ENCODE data around the gene GALNTL6.

The GALNTL6 gene

DNA sequence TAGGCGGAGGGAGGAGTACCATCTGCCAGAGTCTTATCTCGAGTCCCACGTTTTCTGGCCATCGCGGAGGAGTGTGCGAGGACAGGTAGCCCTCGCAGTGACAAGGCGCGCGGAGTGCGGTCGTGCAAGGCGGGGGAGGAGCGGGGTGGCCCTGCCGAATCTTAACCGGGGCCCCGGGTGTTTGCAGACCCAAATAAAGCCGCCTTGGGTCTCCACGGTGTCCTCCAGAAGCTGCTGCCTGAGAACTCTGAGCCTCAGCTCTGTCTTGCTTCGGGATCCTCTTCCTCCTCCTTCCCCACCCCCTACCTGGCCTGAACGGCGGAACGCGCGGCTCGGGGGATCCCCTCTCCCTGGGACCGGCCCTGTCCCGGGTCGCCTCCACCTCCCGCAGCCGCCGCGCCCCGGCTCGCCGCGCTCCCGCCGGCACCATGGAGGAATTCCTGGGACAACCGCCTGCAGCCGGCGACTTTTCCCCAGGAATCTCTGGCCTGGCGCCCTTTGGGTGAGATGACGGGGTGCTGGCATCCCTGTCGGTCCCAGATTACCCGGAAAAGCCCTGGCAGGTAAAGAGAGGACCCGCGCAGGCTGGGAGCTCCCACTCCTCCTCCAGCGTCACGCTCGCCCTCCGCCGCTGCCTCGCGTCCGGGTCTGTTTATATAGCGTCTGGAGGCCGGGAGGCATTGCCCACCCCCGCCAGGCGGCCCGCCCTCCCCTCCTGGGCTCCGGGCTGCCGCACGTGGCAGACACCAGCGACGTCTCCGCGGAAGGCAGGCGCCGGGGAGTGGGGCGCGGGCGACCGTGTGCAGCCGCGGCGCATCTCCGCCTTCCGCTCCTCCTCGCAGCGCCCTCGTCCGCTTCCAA, at the start of gene GALNTL6:
GALNTL6 (plus strand) TSS at position 740 of the 861 bp plus-strand sequence.
- no peak for DNase-seq

DNA sequence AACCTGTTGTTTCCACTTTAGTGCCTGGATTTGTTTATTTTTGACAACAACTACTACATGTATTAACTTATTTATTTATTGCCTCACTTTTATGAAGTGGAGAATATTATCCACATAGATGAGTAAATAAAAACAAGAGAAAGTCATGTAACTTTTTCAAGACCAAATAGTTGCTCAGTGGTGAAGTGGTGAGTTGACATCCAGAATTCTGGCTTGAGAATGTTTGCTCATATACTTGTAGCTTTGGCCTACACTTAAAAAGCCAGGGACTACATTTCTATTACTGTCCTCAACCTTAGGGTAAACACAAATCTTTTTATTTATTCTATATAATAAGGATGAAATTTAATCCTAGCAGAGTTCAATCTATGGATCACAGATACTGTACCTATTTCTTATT, 47.7 kb upstream of the GALNTL6 start:
- no peak for DNase-seq

DNA sequence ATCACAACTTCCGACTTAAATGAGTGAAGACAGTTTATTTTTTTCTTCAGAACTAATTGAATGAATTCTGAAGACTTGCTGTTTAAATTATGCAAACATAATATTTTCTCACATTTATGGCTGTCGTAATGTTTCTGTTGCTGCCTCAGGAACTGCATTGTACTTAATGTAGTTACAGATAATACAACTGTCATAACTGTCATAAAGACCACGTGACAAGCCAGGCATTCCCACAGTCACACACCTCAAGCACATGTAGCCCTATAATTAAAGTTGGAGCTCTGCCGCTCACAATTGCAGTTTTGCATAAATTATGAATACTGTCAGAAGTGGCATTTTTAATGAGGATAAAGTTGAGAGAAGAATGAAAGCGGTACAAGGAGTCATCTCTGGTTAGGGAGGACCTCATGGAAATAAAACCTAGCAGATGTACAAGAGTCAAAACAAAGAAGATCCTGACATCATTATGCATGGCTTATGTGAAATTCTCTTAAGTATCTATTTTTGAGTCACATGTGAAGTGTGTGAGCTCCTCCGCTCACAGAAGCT, 38.5 kb upstream of the GALNTL6 start:
- no peak for DNase-seq

DNA sequence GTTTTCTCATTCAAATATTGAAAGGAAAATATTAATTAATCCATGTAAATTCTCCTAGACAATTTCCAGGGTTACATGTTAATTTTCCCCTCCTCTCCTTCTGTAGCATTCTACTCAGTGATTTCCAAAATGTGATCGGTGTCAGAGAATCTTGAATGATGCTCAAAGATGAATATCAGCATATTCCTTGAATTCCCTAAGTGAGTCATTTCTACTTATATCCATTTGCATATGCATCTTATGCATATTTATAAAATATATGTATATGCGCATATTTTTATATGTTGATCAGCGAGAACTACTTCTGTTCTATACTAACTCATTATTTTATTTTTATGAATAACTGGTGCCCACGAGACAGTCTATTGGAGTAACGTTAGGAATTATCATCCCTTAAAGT, 33.9 kb upstream of the GALNTL6 start:
- DNase-seq, result no peak

DNA sequence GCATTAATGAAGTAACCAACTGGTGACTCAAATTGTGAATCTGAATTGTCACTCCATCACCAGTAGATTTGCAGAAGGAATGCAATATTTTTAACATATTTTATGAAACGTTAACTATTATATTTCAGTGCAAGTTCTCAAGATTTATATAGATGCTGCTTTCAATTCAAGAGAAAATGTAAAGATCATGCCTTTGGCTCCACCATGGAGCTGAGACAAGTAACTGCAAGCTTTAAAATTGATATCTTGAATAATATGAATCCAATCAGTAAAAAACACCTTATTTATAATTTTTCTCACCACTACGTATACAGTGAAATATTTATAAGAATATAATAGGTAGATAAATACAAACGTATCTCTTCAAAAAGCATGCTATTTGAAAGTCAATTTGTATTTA, 27.8 kb upstream of the GALNTL6 start:
- DNase-seq, result no peak

DNA sequence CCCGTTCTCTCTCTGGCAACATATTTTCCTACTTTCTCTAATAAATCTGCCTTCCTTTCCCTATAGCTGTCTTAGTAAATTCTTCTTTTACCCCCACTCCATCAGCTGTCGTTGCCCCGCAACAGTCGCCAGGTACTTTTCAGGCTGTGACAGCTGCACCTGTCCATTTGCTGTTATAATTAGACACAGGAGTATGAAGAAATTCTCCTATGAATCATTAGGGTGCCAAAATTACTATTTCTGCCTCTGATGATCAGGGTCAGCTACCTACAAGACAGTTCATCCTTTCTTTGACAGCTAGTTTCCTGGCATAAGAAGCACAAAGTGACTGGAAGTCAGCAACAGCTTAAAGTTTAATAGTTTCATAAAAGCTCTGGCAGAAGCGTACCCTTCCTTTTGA, 19.5 kb upstream of the GALNTL6 start:
- DNase-seq, result no peak

DNA sequence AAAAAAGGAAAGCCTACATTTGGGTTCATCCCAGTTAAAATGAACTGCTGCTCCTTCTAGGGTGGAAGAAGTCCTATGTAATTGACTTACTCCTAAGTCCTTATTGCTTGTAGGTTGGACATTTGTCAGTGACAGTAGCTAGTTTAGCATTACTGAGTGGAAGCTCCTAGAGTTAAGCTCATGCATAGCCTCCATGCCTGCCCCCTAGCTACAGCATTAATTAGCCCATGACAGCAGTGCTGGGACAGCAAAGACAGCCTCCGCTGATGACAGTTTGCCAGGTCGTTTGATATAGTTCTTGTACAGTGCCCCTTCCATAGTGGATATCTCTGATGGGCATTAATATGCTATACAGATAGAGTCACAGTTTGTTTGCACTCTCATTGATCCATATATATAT, 18.7 kb upstream of the GALNTL6 start:
- DNase-seq, result no peak

DNA sequence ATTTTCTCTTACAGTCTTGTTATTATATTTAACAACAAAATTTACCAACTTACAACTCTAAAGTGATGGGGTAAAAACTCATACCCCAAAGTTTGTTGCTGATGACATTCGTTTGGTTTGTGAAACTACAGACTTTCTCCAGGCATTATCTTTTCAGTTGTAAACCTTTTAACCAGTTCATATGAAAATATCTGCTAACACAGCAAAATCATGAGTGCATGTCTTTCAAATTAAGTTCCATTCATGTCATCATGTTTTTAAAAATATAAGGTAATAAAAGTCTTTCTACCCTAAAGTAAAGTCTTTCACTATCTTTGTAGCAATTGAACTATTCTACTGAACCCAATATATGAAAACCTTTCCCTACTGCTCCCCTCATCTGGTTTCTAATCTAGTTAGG, 3.4 kb upstream of the GALNTL6 start:
- no peak for DNase-seq

DNA sequence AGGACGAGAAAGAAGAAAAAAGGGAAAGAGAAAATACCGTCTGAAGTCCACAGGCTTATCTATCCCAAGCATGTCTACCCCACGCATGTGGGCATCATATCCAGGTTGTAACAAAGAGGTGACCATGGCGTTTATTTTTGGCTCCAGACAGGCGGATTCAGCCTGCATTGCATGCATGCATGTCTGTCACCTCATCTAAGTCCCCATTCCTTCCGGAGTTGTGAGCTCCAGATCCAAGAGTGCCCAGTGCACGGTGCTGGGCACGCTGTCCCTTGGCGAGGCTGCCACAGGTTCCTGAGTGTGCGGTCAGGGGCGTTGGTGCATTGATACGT, 905 bp upstream of the GALNTL6 start:
- no peak for DNase-seq

DNA sequence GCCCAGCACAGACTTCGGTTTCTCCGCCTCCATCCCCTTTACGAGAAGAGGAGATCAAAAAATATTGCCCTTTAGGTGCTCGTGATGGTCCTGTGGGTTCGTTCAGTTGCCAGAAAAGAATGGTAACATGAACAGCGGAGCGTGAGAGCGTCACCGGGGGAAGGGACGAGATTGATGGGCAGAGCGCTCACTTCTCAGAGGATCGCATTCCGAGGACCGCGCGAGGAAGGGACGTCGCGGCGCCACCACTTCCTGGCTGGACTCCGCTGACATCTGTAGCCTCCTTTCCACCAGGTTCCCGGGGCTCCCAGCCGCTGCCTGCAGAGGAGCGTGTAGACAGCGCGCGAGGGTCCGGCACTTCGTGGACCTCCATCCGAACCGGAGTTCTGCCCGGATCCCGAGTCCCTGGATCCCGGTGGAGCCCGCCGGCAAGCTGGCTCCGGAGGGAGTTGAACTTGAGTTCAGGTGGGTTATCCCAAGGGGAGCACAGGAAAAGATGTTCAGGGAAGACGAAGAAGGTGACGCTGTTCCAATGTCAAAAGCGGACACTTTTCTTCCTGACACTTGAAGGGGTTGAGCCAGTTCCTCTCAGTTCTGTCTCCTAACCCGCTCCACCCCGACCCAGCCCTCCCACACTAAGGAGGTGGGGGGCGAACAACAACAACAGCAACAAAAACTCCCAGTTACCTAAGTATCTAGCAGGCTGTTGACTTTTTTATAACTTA, 484 bp downstream of the GALNTL6 start:
- no peak for DNase-seq

DNA sequence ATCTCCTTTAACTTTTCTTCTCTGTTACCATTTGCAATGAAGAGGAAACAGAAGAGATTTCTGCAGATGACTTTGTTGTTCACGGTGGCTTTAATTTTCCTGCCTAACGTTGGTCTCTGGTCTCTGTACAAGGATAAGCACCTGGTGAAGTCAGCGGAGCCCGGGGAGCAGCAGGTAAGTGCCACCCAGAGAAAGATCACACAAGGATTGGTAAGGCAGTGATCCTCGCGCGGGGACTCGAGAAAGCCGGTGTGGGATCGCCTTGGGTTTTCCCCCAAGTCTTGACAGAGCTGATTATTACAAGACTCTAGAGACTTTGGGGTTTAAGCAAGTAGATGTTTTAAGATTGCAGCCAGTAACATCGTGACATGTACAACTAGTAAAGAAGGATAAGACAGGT, 1.3 kb downstream of the GALNTL6 start:
- DNase-seq, result no peak

DNA sequence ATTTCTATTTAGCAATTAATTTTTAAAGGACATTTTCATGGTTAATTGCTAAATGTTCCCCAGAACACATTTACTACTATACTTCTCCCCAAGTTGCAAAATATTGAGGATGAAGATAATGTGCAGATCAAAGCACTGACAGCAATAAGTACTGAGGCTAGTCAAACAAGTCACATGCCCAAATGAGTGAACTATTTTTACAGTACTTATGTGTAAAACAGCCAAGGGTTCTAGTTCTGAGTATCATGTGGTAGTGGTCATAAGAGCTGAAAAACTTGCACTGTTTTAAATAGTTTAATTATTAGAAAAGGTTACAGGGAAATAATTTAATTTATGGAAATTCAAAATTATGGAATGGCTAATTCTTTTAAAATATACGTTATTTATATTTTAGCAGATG, 3.8 kb downstream of the GALNTL6 start:
- DNase-seq, result no peak

DNA sequence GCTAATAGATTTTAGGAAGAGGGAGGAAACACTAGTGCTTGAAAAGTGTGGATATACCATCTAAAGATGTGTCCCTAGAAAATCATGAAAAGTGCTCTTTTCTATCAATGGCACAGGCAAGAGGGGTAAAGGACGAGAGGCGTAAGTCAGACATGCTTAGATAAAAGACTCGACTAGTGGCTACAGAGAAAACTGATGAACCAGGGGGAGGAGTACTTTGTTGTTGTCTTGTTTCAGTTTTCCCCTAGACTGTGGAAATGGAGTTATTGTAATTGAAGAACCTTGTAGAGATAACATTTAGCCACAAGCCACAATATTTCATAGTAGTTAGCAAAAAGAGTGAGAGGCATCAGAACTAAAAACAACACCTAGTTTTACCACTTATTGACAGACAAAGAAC, 21.4 kb downstream of the GALNTL6 start:
- no peak for DNase-seq

DNA sequence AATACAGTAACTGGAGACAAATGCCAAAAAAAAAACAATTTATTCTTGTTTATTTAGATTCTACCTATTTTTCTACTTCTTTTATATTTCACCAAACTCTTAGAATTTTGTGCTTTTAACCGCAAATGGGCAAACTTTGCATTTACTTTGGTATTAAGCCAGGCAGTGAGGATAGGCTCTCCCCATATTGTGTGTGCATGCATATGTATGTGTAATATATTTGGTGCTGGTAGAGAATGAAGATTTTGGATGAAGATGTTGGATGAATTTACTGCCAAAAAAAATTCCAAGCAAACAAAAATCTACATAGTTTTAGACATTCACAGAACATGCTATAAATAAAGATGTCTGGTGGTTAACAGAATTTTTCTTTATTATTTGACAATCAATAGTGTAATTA, 30.3 kb downstream of the GALNTL6 start:
- DNase-seq, result no peak

DNA sequence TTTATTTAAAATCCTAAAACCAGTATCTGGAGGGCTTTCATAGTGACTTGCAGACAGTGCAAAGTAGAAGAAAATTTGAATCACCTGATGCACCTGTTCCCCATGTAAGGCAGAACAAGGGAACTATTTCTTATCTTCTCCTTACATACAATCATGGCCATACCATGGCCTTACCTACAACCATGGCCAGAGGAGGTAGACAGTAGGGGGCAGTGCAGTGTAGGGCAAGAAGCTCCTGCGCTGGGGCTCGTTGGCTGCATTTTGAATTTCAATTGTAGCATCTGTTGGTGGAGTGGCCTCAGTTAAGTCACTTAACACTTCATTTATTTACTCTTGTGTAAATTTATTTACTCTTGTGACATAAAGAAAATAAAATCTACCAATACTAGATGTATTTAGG, 33.0 kb downstream of the GALNTL6 start:
- DNase-seq, result peak in 1 of 2 experiments; percentile 10

DNA sequence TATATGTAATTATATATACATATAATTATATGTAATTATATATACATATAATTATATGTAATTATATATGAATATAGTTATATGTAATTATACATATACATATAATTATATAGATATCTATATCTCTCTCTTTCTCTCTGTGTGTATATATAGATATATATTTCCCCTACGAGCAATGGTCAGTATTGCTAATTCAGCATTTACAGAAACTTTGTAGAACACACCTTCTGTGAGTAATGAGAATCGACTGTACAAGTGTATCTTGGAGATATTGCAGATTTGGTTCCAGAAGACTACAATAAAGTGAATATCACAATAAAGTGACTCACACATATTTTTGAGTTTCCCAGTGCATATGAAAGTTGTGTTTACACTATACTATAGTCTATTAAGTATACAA, 33.7 kb downstream of the GALNTL6 start:
- DNase-seq, result no peak

DNA sequence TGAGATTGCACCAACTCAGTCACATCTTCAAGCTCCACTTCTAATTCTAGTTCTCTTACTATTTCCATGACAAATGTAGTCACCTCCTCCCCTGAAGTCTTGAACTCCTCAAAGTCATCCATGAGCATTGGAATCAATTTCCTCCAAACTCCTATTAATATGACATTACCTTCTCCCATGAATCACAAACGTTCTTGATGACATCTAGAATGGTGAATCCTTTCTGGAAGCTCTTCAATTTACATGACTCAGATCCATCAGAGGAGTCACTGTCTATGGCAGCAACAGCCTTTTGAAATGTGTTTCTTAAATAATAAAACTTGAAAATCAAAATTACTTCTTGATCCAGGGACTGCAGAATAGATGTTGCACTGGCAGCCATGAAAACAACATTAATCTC, 34.5 kb downstream of the GALNTL6 start:
- DNase-seq, result no peak

DNA sequence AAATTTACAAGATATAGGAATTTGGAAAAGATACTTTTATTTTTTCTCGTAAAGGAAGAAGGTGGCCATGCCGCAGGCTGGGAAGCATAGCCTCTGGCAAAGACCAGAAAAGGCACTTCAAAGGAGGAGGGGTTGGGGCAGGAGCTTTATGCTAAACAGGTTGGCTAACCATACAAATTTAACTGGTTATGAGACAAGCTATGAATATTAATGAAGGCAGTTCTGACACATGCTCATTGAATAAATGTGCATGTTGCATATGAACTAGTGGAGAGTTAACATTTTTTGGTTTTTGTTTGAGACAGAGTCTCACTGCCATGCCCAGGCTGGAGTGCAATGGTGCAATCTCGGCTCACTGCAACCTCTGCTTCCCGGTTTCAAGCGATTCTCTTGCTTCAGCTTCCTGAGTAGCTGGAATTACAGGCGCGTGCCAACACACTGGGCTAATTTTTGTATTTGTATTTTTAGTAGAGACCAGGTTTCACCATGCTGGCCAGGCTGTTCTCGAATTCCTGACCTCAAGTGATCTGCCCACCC, 36.5 kb downstream of the GALNTL6 start:
- DNase-seq, result no peak

DNA sequence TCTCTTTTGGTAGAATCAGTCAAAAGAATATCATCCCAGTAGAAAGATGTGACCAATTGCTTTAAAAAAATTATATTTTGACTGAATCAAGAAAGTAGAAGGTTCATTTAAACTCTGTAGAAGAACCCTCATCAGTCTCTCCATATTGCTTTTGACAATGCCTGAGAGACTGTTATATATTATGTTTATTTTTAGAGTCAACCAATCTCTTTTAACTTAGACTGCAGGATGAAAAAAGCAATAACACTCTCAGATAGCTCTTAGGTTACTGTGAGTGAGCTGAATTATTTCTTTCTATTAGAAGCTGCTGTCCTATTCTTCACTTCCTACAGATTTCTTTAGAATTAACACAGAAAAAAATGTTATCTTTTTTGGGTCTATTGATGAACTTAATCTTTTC, 38.1 kb downstream of the GALNTL6 start:
- no peak for DNase-seq

DNA sequence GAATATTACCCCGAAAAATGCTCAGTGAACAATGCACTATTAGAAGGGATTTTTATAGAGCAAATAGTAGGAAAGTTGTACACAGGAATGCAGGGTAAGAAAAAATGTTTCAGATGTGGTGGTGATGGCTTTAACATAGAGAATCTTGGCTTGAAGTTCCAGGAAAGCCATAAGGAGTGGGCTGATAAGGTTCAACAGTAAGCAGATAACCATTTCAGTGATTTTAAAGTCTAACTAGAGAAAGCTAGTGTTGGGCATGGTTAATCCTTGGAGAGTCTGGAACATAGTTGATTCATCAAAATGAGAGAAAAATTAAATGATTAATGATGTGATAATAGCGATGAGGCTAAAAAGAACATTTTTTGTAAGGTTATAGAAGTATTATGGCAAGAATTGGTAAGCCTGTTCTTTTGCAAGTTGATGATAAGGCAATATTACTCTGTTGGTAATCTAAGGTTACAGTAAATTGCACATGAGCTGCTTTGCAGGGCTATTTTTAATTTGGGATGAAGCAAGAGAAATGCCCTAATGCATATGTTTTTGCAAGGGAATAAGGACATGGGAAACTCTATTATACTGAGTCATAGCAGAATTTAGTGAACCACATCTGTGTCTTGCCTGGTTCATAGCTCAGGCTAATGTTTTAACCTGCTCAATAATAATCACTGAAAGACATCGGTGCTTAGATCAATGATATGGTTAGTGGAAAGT, 44.3 kb downstream of the GALNTL6 start:
- DNase-seq, result no peak

DNA sequence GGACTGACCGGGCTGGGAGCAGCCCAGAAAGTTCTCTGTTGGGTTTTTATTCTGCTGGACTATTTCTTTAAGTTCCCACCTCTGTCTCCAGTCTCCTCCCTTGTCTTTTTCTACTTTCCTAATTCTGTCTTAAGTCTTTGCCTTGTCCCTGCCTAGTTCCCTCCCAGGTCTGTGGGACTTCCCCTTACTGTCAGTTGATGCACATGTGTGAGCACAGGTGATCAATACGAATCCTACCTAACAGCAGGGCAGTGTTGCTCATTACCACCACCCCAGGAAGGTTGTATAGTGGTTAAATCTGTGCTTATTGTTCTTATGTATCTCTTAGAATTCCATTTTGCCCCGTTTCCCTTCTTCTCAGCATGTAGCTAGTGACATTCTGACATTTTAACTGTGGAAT, 62.1 kb downstream of the GALNTL6 start:
- no peak for DNase-seq

DNA sequence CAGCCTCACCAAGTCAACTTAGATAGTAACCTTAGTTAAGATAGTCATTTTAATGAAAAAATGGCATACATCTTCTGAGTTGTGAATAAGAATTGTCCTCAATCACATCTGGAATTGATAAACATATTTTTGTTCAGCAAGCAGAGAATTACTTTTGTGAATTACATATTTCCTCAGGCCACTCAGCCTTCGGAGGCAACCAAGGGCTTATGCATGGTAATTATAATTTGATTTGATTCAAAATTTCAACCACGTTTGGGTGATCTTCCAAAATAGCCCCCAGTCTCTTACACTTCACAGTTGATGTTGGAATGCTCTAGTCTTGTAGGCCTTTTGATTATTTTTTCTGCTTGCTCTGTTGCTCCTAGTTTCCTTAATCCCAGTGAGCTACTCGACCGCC, 63.4 kb downstream of the GALNTL6 start:
- DNase-seq, result no peak

DNA sequence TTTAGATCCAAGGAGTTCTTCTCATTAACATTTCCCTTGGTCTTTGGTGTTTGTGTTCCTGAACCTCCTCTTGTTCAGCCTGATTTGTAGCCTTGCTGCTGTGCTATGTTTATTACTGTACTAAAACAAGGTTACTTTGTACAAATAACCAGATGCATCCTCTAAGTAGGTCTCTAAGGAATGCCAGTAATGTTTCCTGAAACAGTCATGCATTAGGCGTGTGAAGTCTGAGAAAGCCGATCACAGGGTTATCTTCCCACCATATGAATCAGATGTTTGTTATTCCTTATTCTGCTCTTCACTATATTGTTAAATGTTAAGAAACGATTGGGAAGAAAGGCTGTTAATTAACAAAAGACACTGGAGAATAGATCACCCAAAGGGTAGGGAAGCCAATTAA, 66.9 kb downstream of the GALNTL6 start:
- DNase-seq, result peak; percentile 54 to 83
